ENCODE results near the gene HOXA5. TPM values are rescaled to one million over a fixed set of nuclear protein-coding genes. Genes with fewer than 3 reads are reported as not detected.

Gene HOXA5
- total RNA-seq, 1 donor from 2014 or later = not detected

GRCh38 chr7:27186668-27187474 is 43.4 kb upstream of the HOXA5 start:
- DNase-seq = no peak
- no peak overlapping the region for H3K4me3 Mint-ChIP-seq (ENCODE audit: unreplicated experiment)
- peaks cover 3% of the 10 kb centered on the region for H3K4me1 Mint-ChIP-seq (ENCODE audit: low read depth, unreplicated experiment)
- peaks cover 65% of the 10 kb centered on the region for H3K27me3 Mint-ChIP-seq (ENCODE audit: unreplicated experiment)
- H3K27ac Mint-ChIP-seq (ENCODE audit: unreplicated experiment) = no peak overlapping the region
- TF ChIP-seq, protein P1, sequence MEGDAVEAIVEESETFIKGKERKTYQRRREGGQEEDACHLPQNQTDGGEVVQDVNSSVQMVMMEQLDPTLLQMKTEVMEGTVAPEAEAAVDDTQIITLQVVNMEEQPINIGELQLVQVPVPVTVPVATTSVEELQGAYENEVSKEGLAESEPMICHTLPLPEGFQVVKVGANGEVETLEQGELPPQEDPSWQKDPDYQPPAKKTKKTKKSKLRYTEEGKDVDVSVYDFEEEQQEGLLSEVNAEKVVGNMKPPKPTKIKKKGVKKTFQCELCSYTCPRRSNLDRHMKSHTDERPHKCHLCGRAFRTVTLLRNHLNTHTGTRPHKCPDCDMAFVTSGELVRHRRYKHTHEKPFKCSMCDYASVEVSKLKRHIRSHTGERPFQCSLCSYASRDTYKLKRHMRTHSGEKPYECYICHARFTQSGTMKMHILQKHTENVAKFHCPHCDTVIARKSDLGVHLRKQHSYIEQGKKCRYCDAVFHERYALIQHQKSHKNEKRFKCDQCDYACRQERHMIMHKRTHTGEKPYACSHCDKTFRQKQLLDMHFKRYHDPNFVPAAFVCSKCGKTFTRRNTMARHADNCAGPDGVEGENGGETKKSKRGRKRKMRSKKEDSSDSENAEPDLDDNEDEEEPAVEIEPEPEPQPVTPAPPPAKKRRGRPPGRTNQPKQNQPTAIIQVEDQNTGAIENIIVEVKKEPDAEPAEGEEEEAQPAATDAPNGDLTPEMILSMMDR (IDR thresholded peaks at IDR 0.05; ENCODE audit: partially characterized antibody, unreplicated experiment) = no peak
- peaks cover 3% of the 10 kb centered on the region for H3K36me3 Mint-ChIP-seq (ENCODE audit: unreplicated experiment)
- H3K9me3 Mint-ChIP-seq (ENCODE audit: unreplicated experiment) = peaks cover 20% of the 10 kb centered on the region

GRCh38 chr7:27185854-27186667 is 42.6 kb upstream of the HOXA5 start:
- Mint-ChIP-seq H3K9me3 (ENCODE audit: unreplicated experiment) (peaks cover 20% of the 10 kb centered on the region), H3K27me3 (ENCODE audit: unreplicated experiment) (peaks cover 62% of the 10 kb centered on the region), H3K27ac (ENCODE audit: unreplicated experiment) (no peak overlapping the region), H3K4me3 (ENCODE audit: unreplicated experiment) (no peak overlapping the region), H3K4me1 (ENCODE audit: low read depth, unreplicated experiment) (peaks cover 3% of the 10 kb centered on the region), H3K36me3 (ENCODE audit: unreplicated experiment) (peaks cover 3% of the 10 kb centered on the region)
- TF ChIP-seq, protein P1 (IDR thresholded peaks at IDR 0.05; ENCODE audit: partially characterized antibody, unreplicated experiment) = no peak
- DNase-seq = peak; percentile 19

GRCh38 chr7:27185013-27185853 is 41.8 kb upstream of the HOXA5 start, which contains the start of gene HOXA11:
Gene HOXA11, minus strand, starts transcription at chr7:27185232. Its CDS starts 88 bp downstream, at chr7:27185144.
- Mint-ChIP-seq H3K27ac (ENCODE audit: unreplicated experiment) (no peak within 1 kb of the TSS), H3K4me1 (ENCODE audit: low read depth, unreplicated experiment) (peaks cover 3% of the 10 kb centered on the region), H3K4me3 (ENCODE audit: unreplicated experiment) (peak within 1 kb of the TSS; percentile 55), H3K36me3 (ENCODE audit: unreplicated experiment) (peaks cover 3% of the 10 kb centered on the region), H3K27me3 (ENCODE audit: unreplicated experiment) (peaks cover 59% of the 10 kb centered on the region), H3K9me3 (ENCODE audit: unreplicated experiment) (peaks cover 20% of the 10 kb centered on the region)
- TF ChIP-seq, protein P1 (IDR thresholded peaks at IDR 0.05; ENCODE audit: partially characterized antibody, unreplicated experiment) = no peak
- peak; percentile 12 for DNase-seq

DNA sequence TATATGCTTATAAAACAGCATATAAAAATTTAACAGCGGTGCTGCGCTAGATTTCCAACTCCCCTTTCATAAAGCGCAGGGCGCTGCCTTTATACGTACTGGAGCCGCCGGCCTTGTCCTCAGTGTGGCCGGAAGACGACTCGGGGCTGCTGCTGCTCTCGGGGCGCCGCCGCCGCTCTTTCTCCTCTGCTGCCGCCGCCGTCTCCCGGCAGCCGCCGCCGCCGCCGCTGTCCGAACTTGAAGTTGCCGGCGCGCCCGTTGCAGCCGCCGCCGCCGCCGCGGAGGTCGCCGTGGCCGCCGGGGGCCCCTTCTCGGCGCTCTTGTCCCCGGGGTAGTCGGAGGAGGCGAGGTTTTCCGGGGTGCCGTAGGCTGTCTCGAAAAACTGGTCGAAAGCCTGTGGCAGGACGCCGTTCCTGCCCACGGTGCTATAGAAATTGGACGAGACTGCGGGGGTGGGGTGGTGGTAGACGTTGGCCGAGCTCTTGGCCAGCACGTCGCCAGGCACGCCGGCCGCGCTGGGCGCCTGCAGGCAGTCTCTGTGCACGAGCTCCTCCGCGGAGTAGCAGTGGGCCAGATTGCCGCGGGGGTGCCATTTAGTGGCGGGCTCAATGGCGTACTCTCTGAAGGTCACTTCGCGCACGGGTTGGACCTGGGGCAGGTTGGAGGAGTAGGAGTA is 41.0 kb upstream of the HOXA5 start:
- peaks cover 3% of the 10 kb centered on the region for H3K4me1 Mint-ChIP-seq (ENCODE audit: low read depth, unreplicated experiment)
- H3K27me3 Mint-ChIP-seq (ENCODE audit: unreplicated experiment) = peaks cover 56% of the 10 kb centered on the region
- peak overlapping the region; percentile 55 for H3K4me3 Mint-ChIP-seq (ENCODE audit: unreplicated experiment)
- no peak overlapping the region for H3K27ac Mint-ChIP-seq (ENCODE audit: unreplicated experiment)
- DNase-seq = peak; percentile 38
- no peaks in the 10 kb centered on the region for H3K36me3 Mint-ChIP-seq (ENCODE audit: unreplicated experiment)
- peaks cover 22% of the 10 kb centered on the region for H3K9me3 Mint-ChIP-seq (ENCODE audit: unreplicated experiment)
- TF ChIP-seq, protein P1 (IDR thresholded peaks at IDR 0.05; ENCODE audit: partially characterized antibody, unreplicated experiment) = no peak

Measured in glutamatergic neuron (in vitro differentiated cells).